ENCODE measurements around the gene RGS5.

GRCh38 chr1:163141556-163141955 is 61.2 kb downstream of the RGS5 start:
- no peak for TF ChIP-seq CTCF (IDR thresholded peaks at IDR 0.05)
- no peak for TF ChIP-seq POLR2A (IDR thresholded peaks at IDR 0.05)

All from right lobe of liver (tissue), 4 donors.